ENCODE data around the gene VEPH1. TPM values are rescaled to one million over a fixed set of nuclear protein-coding genes. Genes with fewer than 3 reads are reported as not detected.

VEPH1 gene
- total and polyA plus RNA-seq, 2 donors from 2014 or later = 17.8 to 29.2 TPM

GRCh38 chr3:157427901-157428300 is 75.3 kb downstream of the VEPH1 start:
- H3K9me3 ChIP-seq (ENCODE audit: control insufficient read depth in 2 of 3, insufficient read depth in 1 of 3, low read length in 3 of 3) = no peaks in the 10 kb centered on the region
- H3K4me1 ChIP-seq (ENCODE audit: control insufficient read depth in 2 of 3, insufficient read depth in 2 of 3, low read depth in 1 of 3, low read length in 3 of 3) = no peaks in the 10 kb centered on the region
- TF ChIP-seq, protein P1, sequence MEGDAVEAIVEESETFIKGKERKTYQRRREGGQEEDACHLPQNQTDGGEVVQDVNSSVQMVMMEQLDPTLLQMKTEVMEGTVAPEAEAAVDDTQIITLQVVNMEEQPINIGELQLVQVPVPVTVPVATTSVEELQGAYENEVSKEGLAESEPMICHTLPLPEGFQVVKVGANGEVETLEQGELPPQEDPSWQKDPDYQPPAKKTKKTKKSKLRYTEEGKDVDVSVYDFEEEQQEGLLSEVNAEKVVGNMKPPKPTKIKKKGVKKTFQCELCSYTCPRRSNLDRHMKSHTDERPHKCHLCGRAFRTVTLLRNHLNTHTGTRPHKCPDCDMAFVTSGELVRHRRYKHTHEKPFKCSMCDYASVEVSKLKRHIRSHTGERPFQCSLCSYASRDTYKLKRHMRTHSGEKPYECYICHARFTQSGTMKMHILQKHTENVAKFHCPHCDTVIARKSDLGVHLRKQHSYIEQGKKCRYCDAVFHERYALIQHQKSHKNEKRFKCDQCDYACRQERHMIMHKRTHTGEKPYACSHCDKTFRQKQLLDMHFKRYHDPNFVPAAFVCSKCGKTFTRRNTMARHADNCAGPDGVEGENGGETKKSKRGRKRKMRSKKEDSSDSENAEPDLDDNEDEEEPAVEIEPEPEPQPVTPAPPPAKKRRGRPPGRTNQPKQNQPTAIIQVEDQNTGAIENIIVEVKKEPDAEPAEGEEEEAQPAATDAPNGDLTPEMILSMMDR (IDR thresholded peaks at IDR 0.05; ENCODE audit: borderline replicate concordance, extremely low read depth, insufficient read depth) = no peak
- no peaks in the 10 kb centered on the region for H3K36me3 ChIP-seq (ENCODE audit: control insufficient read depth in 2 of 3, insufficient read depth in 3 of 3, low read length in 3 of 3)
- no peaks in the 10 kb centered on the region for H3K27me3 ChIP-seq (ENCODE audit: control insufficient read depth, insufficient read depth, low read length)
- H3K9ac ChIP-seq (ENCODE audit: low read length in 3 of 3) = no peak overlapping the region
- no peak overlapping the region for H3K27ac ChIP-seq (ENCODE audit: low read depth in 2 of 2, low read length in 2 of 2)
- FAIRE-seq (no peak), DNase-seq (no peak)
- no peak overlapping the region for H3K4me3 ChIP-seq (ENCODE audit: low read length in 3 of 3)
- intact Hi-C loops (cut with DNase I) = no loop called here

- no peak for FAIRE-seq
- no peak for DNase-seq
- no peak overlapping the region for H3K9ac ChIP-seq (ENCODE audit: low read length in 3 of 3)
- no peaks in the 10 kb centered on the region for H3K4me1 ChIP-seq (ENCODE audit: control insufficient read depth in 2 of 3, insufficient read depth in 2 of 3, low read depth in 1 of 3, low read length in 3 of 3)
- H3K4me3 ChIP-seq (ENCODE audit: low read length in 3 of 3) = no peak overlapping the region
- no peaks in the 10 kb centered on the region for H3K27me3 ChIP-seq (ENCODE audit: control insufficient read depth, insufficient read depth, low read length)
- intact Hi-C loops (cut with DNase I) = no loop called here
- H3K9me3 ChIP-seq (ENCODE audit: control insufficient read depth in 2 of 3, insufficient read depth in 1 of 3, low read length in 3 of 3) = no peaks in the 10 kb centered on the region
- no peaks in the 10 kb centered on the region for H3K36me3 ChIP-seq (ENCODE audit: control insufficient read depth in 2 of 3, insufficient read depth in 3 of 3, low read length in 3 of 3)
- TF ChIP-seq, protein P1 (IDR thresholded peaks at IDR 0.05; ENCODE audit: borderline replicate concordance, extremely low read depth, insufficient read depth) = no peak
- H3K27ac ChIP-seq (ENCODE audit: low read depth in 2 of 2, low read length in 2 of 2) = no peak overlapping the region
Observed at GRCh38 chr3:157423337-157423736, 79.9 kb downstream of the VEPH1 start.

DNA sequence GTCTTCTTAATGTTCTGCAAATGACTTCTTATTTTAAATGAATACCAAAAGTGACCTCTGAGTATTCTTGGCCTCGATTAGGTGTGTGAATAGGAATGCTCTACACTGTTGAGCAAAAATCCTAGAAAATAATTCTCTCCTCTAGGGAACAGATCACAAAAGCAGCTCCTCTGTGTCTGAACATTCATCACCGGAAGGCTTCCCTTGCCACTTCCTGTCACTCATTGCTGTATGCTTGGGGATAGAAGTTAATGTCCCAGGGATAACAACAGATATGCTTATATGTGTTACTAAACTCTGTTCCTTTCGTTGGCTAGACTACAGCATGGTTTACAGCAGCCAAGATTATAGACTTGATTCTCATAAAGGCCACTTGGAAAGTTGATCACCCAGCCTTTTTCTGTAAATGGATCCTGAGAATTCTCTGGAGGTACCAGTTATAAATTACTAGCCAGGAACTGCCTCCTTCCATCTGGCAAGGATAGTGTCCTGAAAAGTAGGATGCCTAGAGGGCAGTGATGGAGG is 82.5 kb downstream of the VEPH1 start:
- intact Hi-C loops (cut with DNase I) = no loop called here
- DNase-seq = no peak
- H3K9me3 ChIP-seq (ENCODE audit: control insufficient read depth in 2 of 3, insufficient read depth in 1 of 3, low read length in 3 of 3) = no peaks in the 10 kb centered on the region
- no peak for FAIRE-seq
- H3K27ac ChIP-seq (ENCODE audit: low read depth in 2 of 2, low read length in 2 of 2) = no peak overlapping the region
- no peaks in the 10 kb centered on the region for H3K27me3 ChIP-seq (ENCODE audit: control insufficient read depth, insufficient read depth, low read length)
- no peaks in the 10 kb centered on the region for H3K36me3 ChIP-seq (ENCODE audit: control insufficient read depth in 2 of 3, insufficient read depth in 3 of 3, low read length in 3 of 3)
- no peak overlapping the region for H3K9ac ChIP-seq (ENCODE audit: low read length in 3 of 3)
- H3K4me1 ChIP-seq (ENCODE audit: control insufficient read depth in 2 of 3, insufficient read depth in 2 of 3, low read depth in 1 of 3, low read length in 3 of 3) = no peaks in the 10 kb centered on the region
- TF ChIP-seq, protein P1 (IDR thresholded peaks at IDR 0.05; ENCODE audit: borderline replicate concordance, extremely low read depth, insufficient read depth) = no peak
- H3K4me3 ChIP-seq (ENCODE audit: low read length in 3 of 3) = no peak overlapping the region

DNA sequence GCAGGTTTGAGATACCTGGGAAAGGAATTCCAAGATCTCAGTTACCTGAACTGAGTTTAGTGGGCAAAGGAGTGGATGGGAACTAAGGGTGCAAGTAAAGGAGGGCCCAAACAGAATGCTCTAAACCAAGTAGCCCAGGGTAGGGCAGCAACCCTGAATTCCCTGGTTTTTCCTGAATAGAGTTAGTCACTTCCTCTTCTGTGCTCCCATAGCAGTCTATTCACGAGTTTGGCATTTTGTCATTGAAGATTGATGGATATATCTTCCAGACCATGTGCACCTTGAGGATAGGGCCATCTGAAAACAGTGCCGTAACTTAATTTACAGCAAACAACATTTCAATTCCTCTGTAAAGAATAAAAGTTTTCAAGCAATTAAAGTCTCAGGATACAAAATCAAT is 85.1 kb downstream of the VEPH1 start:
- Histone ChIP-seq H3K27ac (ENCODE audit: low read depth in 2 of 2, low read length in 2 of 2) (no peak overlapping the region), H3K9ac (ENCODE audit: low read length in 3 of 3) (no peak overlapping the region), H3K27me3 (ENCODE audit: control insufficient read depth, insufficient read depth, low read length) (no peaks in the 10 kb centered on the region), H3K4me1 (ENCODE audit: control insufficient read depth in 2 of 3, insufficient read depth in 2 of 3, low read depth in 1 of 3, low read length in 3 of 3) (no peaks in the 10 kb centered on the region), H3K36me3 (ENCODE audit: control insufficient read depth in 2 of 3, insufficient read depth in 3 of 3, low read length in 3 of 3) (peaks cover 0 to 5% (median 0%) of the 10 kb centered on the region in 3 donors), H3K4me3 (ENCODE audit: low read length in 3 of 3) (no peak overlapping the region), H3K9me3 (ENCODE audit: control insufficient read depth in 2 of 3, insufficient read depth in 1 of 3, low read length in 3 of 3) (no peaks in the 10 kb centered on the region)
- TF ChIP-seq, protein P1 (IDR thresholded peaks at IDR 0.05; ENCODE audit: borderline replicate concordance, extremely low read depth, insufficient read depth) = no peak
- no peak for FAIRE-seq
- intact Hi-C loops (cut with DNase I) = no loop called here
- no peak for DNase-seq

Measured in kidney (tissue), 14 donors.